ENCODE results near the gene FAM227B. TPM values are rescaled to one million over a fixed set of nuclear protein-coding genes. Genes with fewer than 3 reads are reported as not detected.
A peak's percentile ranks its signal among the peaks of the same experiment; 100 is the strongest.

Gene FAM227B
- total RNA-seq, 1 donor from 2014 or later, result 2.9 TPM

DNA sequence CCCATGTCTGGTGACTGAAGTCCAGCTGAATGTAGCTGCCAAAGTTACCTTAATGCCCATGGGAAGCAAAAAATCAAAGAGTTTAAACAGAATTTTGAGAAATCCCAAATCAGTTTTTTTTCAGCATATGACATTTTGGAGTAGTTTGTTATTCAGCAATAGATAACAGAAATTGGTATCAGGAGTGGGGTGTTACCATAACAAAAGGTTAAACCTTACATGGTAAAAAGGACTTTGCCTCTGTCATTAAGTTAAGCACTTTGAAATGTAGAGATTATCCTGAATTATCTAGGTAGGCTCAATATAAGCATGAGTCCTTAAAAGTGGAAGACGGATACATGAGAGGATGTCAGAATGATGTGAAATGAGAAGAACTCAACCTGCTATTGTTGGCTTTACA, 32.3 kb upstream of the FAM227B start:
- Histone ChIP-seq H3K36me3 (no peaks in the 10 kb centered on the region), H3K4me3 (no peak overlapping the region), H3K4me1 (no peaks in the 10 kb centered on the region), H3K27ac (no peak overlapping the region), H3K9me3 (peaks cover 2% of the 10 kb centered on the region), H3K27me3 (no peaks in the 10 kb centered on the region)
- DNase-seq (ENCODE audit: extremely low spot score in 2 of 2), result no peak
- TF ChIP-seq POLR2A (IDR thresholded peaks at IDR 0.05), result no peak
- intact Hi-C loops (cut with DNase I), result no loop called here

DNA sequence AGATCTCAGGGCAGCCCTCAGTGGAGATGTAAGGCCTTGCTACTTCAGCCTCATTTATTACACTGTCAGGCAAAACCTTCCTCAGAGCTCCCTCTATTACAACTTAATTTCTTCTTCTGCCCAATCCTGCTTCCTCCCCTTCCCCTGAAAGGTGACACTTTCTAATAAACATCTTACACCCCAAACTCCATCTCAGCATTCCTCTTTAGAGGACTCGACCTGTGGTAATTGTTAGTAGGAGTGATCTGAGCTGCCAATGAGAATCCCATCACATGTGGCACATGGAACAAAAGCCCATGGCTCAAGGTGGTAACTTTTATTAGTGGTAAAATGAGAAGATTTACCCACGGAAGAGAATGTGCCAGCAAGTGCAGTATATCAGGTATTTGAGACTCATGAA, 30.1 kb upstream of the FAM227B start:
- Histone ChIP-seq H3K27ac (no peak overlapping the region), H3K36me3 (no peaks in the 10 kb centered on the region), H3K4me1 (peaks cover 7% of the 10 kb centered on the region), H3K9me3 (peaks cover 2% of the 10 kb centered on the region), H3K4me3 (no peak overlapping the region), H3K27me3 (no peaks in the 10 kb centered on the region)
- TF ChIP-seq POLR2AphosphoS5 (IDR thresholded peaks at IDR 0.05; ENCODE audit: insufficient read depth in 1 of 2, low read depth in 1 of 2) (no peak), POLR2A (IDR thresholded peaks at IDR 0.05) (no peak)
- TF ChIP-seq, protein P1, sequence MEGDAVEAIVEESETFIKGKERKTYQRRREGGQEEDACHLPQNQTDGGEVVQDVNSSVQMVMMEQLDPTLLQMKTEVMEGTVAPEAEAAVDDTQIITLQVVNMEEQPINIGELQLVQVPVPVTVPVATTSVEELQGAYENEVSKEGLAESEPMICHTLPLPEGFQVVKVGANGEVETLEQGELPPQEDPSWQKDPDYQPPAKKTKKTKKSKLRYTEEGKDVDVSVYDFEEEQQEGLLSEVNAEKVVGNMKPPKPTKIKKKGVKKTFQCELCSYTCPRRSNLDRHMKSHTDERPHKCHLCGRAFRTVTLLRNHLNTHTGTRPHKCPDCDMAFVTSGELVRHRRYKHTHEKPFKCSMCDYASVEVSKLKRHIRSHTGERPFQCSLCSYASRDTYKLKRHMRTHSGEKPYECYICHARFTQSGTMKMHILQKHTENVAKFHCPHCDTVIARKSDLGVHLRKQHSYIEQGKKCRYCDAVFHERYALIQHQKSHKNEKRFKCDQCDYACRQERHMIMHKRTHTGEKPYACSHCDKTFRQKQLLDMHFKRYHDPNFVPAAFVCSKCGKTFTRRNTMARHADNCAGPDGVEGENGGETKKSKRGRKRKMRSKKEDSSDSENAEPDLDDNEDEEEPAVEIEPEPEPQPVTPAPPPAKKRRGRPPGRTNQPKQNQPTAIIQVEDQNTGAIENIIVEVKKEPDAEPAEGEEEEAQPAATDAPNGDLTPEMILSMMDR (IDR thresholded peaks at IDR 0.05), result no peak
- DNase-seq (ENCODE audit: extremely low spot score in 2 of 2), result no peak
- intact Hi-C loops (cut with DNase I), result no loop called here

DNA sequence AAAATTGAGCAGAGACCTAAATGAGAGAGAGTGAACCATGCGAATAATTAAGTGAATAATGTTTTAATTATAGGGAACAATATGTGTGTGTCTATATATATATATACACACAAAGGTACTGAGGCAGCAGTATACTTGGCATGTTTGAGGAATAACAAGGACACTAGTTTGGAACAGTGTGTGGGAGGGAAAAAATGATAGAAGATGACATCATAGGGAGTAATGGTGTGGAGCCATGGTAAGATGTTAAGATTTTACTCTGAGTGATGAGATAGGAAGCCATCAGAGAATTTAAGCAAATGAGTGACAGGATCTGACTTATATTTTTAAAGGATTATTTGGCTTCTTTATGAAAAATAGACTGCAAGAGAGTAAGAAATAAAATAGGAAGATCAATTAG, 29.4 kb upstream of the FAM227B start:
- no peak for DNase-seq (ENCODE audit: extremely low spot score in 2 of 2)
- TF ChIP-seq POLR2AphosphoS5 (IDR thresholded peaks at IDR 0.05; ENCODE audit: insufficient read depth in 1 of 2, low read depth in 1 of 2) (no peak), POLR2A (IDR thresholded peaks at IDR 0.05) (no peak)
- TF ChIP-seq, protein P1 (IDR thresholded peaks at IDR 0.05), result no peak
- Histone ChIP-seq H3K27me3 (no peaks in the 10 kb centered on the region), H3K27ac (no peak overlapping the region), H3K4me1 (peaks cover 8% of the 10 kb centered on the region), H3K9me3 (peaks cover 2% of the 10 kb centered on the region), H3K36me3 (no peaks in the 10 kb centered on the region), H3K4me3 (no peak overlapping the region)
- intact Hi-C loops (cut with DNase I), result no loop called here

DNA sequence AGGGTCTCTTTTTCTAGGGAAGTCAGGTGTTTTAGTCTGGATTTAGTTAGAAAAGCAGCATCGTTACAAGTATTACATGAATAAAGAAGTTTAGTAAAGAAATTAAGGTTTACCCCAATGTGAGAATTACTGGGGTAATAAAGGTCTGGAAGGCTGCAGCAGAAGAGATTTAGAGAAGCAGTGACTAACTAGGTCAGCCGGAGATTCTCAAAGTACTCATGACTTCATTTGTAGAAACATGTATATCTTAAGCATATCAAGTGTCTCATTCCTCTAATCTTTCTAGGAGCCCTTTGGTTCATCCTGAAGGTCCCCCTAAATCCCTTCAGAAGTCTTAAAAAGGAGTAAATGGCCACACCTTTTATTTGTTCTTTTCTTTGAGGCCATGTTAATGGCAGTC, 26.3 kb upstream of the FAM227B start:
- intact Hi-C loops (cut with DNase I), result no loop called here
- DNase-seq (ENCODE audit: extremely low spot score in 2 of 2), result no peak
- Histone ChIP-seq H3K9me3 (no peaks in the 10 kb centered on the region), H3K4me3 (no peak overlapping the region), H3K27ac (peak overlapping the region; percentile 13), H3K27me3 (no peaks in the 10 kb centered on the region), H3K36me3 (no peaks in the 10 kb centered on the region), H3K4me1 (peaks cover 16% of the 10 kb centered on the region)
- TF ChIP-seq, protein P1 (IDR thresholded peaks at IDR 0.05), result no peak
- TF ChIP-seq POLR2AphosphoS5 (IDR thresholded peaks at IDR 0.05; ENCODE audit: insufficient read depth in 1 of 2, low read depth in 1 of 2) (no peak), POLR2A (IDR thresholded peaks at IDR 0.05) (no peak)

DNA sequence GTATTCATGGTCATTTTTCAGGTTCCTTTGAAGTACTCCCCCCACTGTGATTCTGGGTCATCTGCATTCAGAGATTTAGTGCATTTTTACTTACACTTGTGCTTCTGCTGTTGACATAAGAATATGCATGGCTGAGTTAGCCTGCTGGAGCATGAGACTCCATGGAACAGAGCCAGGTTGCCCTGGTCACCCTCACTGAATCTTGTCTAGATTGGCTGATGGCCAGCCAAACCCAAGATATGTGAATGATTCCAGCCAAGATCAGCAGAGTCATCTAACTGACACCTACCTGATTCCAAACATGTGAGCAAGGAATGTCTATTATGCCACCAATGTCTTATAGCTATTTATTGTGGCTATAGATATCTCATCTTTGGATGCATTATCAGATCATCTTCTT, 25.3 kb upstream of the FAM227B start:
- TF ChIP-seq POLR2A (IDR thresholded peaks at IDR 0.05), result no peak
- TF ChIP-seq, protein P1 (IDR thresholded peaks at IDR 0.05), result no peak
- no peak for TF ChIP-seq POLR2AphosphoS5 (IDR thresholded peaks at IDR 0.05; ENCODE audit: insufficient read depth in 1 of 2, low read depth in 1 of 2)
- intact Hi-C loops (cut with DNase I), result no loop called here
- Histone ChIP-seq H3K36me3 (no peaks in the 10 kb centered on the region), H3K4me1 (peaks cover 16% of the 10 kb centered on the region), H3K4me3 (no peak overlapping the region), H3K27ac (peak overlapping the region; percentile 43), H3K9me3 (no peaks in the 10 kb centered on the region), H3K27me3 (no peaks in the 10 kb centered on the region)
- no peak for DNase-seq (ENCODE audit: extremely low spot score in 2 of 2)

DNA sequence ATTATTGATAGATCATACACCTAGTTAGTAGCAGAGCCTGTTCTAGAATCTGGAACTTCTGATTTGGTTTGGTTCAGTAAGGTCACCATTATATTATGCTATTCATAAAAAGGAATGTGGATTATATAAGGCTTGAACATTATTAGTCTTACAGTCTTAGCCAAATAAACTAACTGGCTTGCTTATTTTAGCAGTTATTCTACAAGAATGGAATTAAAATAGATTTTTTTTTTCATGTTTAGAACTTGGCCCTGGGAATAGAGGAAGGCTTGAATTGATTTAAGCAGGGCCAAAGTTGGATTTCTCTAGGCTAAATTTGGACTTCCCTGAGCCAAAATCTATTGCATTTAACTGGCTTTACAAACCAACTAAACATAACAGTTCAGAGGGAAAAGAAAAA, 24.7 kb upstream of the FAM227B start:
- Histone ChIP-seq H3K9me3 (no peaks in the 10 kb centered on the region), H3K27ac (peak overlapping the region; percentile 43), H3K4me3 (no peak overlapping the region), H3K27me3 (no peaks in the 10 kb centered on the region), H3K4me1 (peaks cover 16% of the 10 kb centered on the region), H3K36me3 (no peaks in the 10 kb centered on the region)
- TF ChIP-seq POLR2A (IDR thresholded peaks at IDR 0.05) (no peak), POLR2AphosphoS5 (IDR thresholded peaks at IDR 0.05; ENCODE audit: insufficient read depth in 1 of 2, low read depth in 1 of 2) (no peak)
- TF ChIP-seq, protein P1 (IDR thresholded peaks at IDR 0.05), result no peak
- intact Hi-C loops (cut with DNase I), result no loop called here
- no peak for DNase-seq (ENCODE audit: extremely low spot score in 2 of 2)

All from vagina (tissue), 2 donors.